Subcutaneous adipose tissue (tissue), 4 donors: ENCODE results near the gene TBC1D20. TPM values are rescaled to one million over a fixed set of nuclear protein-coding genes. Genes with fewer than 3 reads are reported as not detected.

Source experiments
- small RNA-seq: library from RNA; depleted of rRNA; stranded (forward); fragments of <200 nt; gene quantifications from one replicate; pipeline ENCODE3, GENCODE V24; 2016
- total RNA-seq, 4 donors: library from RNA; depleted of rRNA; stranded (reverse); fragments of >200 nt; gene quantifications; one replicate each; pipeline ENCODE4 v1.1.0, GENCODE V29; 2016
- TF ChIP-seq, protein P1 (sequence below): fragments of 450-650 bp; IDR thresholded peaks from one replicate; pipeline ENCODE4 v1.5.1; 2016; ENCODE audit warnings: low read depth, mild to moderate bottlenecking, control low read depth, antibody characterized with exemption, moderate library complexity

The TBC1D20 gene
- total RNA-seq, 4 donors from 2014 or later = 36.9 to 54.5 (median 44.6) TPM

DNA sequence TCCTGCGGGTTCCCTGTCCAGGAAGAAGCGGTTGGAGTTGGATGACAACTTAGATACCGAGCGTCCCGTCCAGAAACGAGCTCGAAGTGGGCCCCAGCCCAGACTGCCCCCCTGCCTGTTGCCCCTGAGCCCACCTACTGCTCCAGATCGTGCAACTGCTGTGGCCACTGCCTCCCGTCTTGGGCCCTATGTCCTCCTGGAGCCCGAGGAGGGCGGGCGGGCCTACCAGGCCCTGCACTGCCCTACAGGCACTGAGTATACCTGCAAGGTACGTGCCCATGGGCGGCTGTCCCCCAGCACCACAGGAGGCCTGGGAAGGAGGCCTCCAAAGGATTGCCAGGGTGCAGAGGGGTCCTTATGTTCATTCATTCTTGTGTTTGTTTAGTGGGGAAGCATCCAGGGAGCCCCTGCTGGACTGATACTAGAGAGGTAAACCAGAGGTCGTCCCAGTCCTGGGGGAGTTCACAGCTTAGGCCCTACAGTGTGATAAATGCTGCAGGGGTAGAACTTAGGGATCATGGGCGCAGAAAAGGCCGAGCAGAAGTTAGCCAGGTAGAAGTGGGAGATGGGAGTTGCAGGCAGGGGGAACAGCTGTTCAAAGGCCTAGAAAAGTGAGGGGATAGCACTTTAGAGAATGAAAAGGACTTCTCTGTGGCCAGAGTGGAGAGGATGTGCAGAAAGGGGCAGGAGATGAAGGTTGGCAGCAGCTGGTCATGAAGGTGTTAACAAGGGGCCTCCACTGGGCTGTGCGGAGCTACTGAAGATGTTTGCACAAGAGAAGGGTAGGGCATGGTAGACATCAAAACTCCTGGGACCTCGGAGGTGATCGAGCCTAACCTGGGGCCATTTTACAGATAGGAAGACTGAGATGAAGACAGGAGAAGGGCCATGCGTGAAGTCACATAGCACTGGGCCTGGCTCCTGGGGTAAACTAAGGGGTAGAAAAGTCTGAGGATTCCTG is 74.0 kb downstream of the TBC1D20 start:
- TF ChIP-seq, protein P1, sequence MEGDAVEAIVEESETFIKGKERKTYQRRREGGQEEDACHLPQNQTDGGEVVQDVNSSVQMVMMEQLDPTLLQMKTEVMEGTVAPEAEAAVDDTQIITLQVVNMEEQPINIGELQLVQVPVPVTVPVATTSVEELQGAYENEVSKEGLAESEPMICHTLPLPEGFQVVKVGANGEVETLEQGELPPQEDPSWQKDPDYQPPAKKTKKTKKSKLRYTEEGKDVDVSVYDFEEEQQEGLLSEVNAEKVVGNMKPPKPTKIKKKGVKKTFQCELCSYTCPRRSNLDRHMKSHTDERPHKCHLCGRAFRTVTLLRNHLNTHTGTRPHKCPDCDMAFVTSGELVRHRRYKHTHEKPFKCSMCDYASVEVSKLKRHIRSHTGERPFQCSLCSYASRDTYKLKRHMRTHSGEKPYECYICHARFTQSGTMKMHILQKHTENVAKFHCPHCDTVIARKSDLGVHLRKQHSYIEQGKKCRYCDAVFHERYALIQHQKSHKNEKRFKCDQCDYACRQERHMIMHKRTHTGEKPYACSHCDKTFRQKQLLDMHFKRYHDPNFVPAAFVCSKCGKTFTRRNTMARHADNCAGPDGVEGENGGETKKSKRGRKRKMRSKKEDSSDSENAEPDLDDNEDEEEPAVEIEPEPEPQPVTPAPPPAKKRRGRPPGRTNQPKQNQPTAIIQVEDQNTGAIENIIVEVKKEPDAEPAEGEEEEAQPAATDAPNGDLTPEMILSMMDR = no peak

DNA sequence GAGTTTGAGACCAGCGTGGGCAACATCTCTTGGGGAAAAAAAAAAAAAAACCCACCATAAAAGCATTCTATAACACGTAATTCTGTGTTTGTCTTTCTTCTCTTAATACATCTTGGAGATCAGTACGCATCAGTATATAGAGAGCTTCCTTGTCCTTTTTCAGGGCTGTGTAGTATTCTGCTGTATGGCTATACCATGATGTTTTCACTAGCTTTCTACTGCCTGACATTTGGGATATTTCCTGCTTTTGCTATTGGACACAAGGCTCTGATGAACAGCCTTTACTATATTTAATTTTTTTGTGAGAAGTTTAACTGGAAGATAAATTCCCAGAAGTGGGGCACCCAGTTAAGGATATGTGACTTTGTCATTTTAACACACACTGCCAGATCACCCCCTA is 74.8 kb downstream of the TBC1D20 start:
- TF ChIP-seq, protein P1 = no peak

Small RNA genes within 50 kb of the gene (small RNA-seq; reads per million reads assigned to genes)
- 0.49 reads per million for gene RF00019

Other genes starting within 250 kb of the TBC1D20 start
- gene DEFB129, start 235.3 kb downstream of the TBC1D20 start, total RNA-seq = not detected
- 10 to 100 TPM in 2 of 4 donors, under 1 TPM in 1, not detected in 1; 0.66 to 38.4 (median 10.4) TPM for gene DEFB132, start 204.8 kb downstream of the TBC1D20 start, total RNA-seq
- 1 to 10 TPM; 1.5 to 3.1 (median 2.8) TPM for gene C20orf96, start 171.8 kb downstream of the TBC1D20 start, total RNA-seq
- gene ZCCHC3, start 165.0 kb downstream of the TBC1D20 start, total RNA-seq = 10 to 100 TPM in 2 of 4 donors, 1 to 10 TPM in 2; 6.5 to 13.4 (median 10.5) TPM
- gene SOX12, start 137.0 kb downstream of the TBC1D20 start, total RNA-seq = 1 to 10 TPM; 1.1 to 4.1 (median 2.0) TPM
- 1 to 10 TPM; 5.2 to 9.4 (median 7.6) TPM for gene NRSN2, start 115.4 kb downstream of the TBC1D20 start, total RNA-seq
- gene TRIB3, start 81.8 kb downstream of the TBC1D20 start, total RNA-seq = 1 to 10 TPM; 2.0 to 6.5 (median 3.6) TPM
- 10 to 100 TPM; 29.3 to 91.6 (median 55.1) TPM for gene RBCK1, start 54.2 kb downstream of the TBC1D20 start, total RNA-seq
- gene CSNK2A1, start 81.3 kb upstream of the TBC1D20 start, total RNA-seq = 100 to 1,000 TPM in 1 of 4 donors, 10 to 100 TPM in 3; 63.0 to 103 (median 78.3) TPM
- 1 to 10 TPM in 3 of 4 donors, under 1 TPM in 1; 0.34 to 3.4 (median 2.3) TPM for gene TCF15, start 147.8 kb upstream of the TBC1D20 start, total RNA-seq
- gene SRXN1, start 190.7 kb upstream of the TBC1D20 start, total RNA-seq = 10 to 100 TPM; 13.4 to 24.0 (median 22.7) TPM
- not detected for gene SCRT2, start 213.3 kb upstream of the TBC1D20 start, total RNA-seq